ENCODE results near the gene RHOV. TPM values are rescaled to one million over a fixed set of nuclear protein-coding genes. Genes with fewer than 3 reads are reported as not detected.
A peak's percentile ranks its signal among the peaks of the same experiment; 100 is the strongest.
"Not testable (repeated sequence)": the region's sequence is repeated elsewhere in the genome, so short reads cannot be mapped to it uniquely, and the experiment has no call there.

RHOV gene
- total and polyA plus RNA-seq, 2 experiments from 2014 or later = 1.7 to 6.1 TPM

GRCh38 chr15:40863660-40864270, 10.3 kb downstream of the RHOV start:
- no peak for TF ChIP-seq CTCF (IDR thresholded peaks at IDR 0.05; ENCODE audit: poor library complexity)
- no peak for TF ChIP-seq EZH2phosphoT487 (IDR thresholded peaks at IDR 0.05; ENCODE audit: low read depth, severe bottlenecking, unreplicated experiment)
- TF ChIP-seq EZH2 (IDR thresholded peaks at IDR 0.05; ENCODE audit: borderline replicate concordance) = no peak
- H3K9me2 ChIP-seq (replicated peaks; ENCODE audit: insufficient read depth) = no peaks in the 10 kb centered on the region
- no peaks in the 10 kb centered on the region for H3K36me3 ChIP-seq (replicated peaks; ENCODE audit: insufficient read depth, low read depth)
- no peaks in the 10 kb centered on the region for H4K20me1 ChIP-seq (ENCODE audit: insufficient read depth, poor library complexity, severe bottlenecking)
- no peaks in the 10 kb centered on the region for H3K9me3 ChIP-seq (ENCODE audit: low read depth)
- H3K79me2 ChIP-seq = no peaks in the 10 kb centered on the region
- no peaks in the 10 kb centered on the region for H3K27me3 ChIP-seq
- H3K4me1 ChIP-seq (ENCODE audit: insufficient read depth) = no peaks in the 10 kb centered on the region
- H3K4me3 ChIP-seq = no peak overlapping the region
- H3K27ac ChIP-seq = no peak overlapping the region
- 62% methylated on average over 4 of the region's 4 CpGs for WGBS (ENCODE audit: low lambda C conversion rate, missing lambda C conversion rate)
- H2AFZ ChIP-seq = no peak overlapping the region
- DNase-seq (ENCODE audit: low spot score) = no peak
- no peak overlapping the region for H3K4me2 ChIP-seq

GRCh38 chr15:40861147-40861546, 12.9 kb downstream of the RHOV start:
- H3K4me3 ChIP-seq; H3K4me2 ChIP-seq; H3K36me3 ChIP-seq (replicated peaks; ENCODE audit: insufficient read depth, low read depth); H3K79me2 ChIP-seq; H3K9me2 ChIP-seq (replicated peaks; ENCODE audit: insufficient read depth); H3K9me3 ChIP-seq (ENCODE audit: low read depth); DNase-seq (ENCODE audit: low spot score); H3K27me3 ChIP-seq; H4K20me1 ChIP-seq (ENCODE audit: insufficient read depth, poor library complexity, severe bottlenecking); H3K27ac ChIP-seq; H2AFZ ChIP-seq: not testable (repeated sequence)
- 86% methylated on average over 4 of the region's 4 CpGs for WGBS (ENCODE audit: low lambda C conversion rate, missing lambda C conversion rate)
- H3K4me1 ChIP-seq (ENCODE audit: insufficient read depth) = peaks cover 16% of the 10 kb centered on the region

GRCh38 chr15:40859206-40859851, 14.7 kb downstream of the RHOV start:
- H3K4me2 ChIP-seq = no peak overlapping the region
- H3K4me1 ChIP-seq (ENCODE audit: insufficient read depth) = peaks cover 16% of the 10 kb centered on the region
- no peaks in the 10 kb centered on the region for H3K9me3 ChIP-seq (ENCODE audit: low read depth)
- H3K27ac ChIP-seq = peak overlapping the region; percentile 74
- H2AFZ ChIP-seq = no peak overlapping the region
- no peaks in the 10 kb centered on the region for H3K27me3 ChIP-seq
- peak; percentile 84 for DNase-seq (ENCODE audit: low spot score)
- H3K9me2 ChIP-seq (replicated peaks; ENCODE audit: insufficient read depth) = no peaks in the 10 kb centered on the region
- no peaks in the 10 kb centered on the region for H3K79me2 ChIP-seq
- WGBS (ENCODE audit: low lambda C conversion rate, missing lambda C conversion rate) = 51% methylated on average over 18 of the region's 18 CpGs
- H4K20me1 ChIP-seq (ENCODE audit: insufficient read depth, poor library complexity, severe bottlenecking) = no peaks in the 10 kb centered on the region
- TF ChIP-seq EZH2phosphoT487 (IDR thresholded peaks at IDR 0.05; ENCODE audit: low read depth, severe bottlenecking, unreplicated experiment) = no peak
- TF ChIP-seq EZH2 (IDR thresholded peaks at IDR 0.05; ENCODE audit: borderline replicate concordance) = no peak
- peak; percentile 71 for TF ChIP-seq CTCF (IDR thresholded peaks at IDR 0.05; ENCODE audit: poor library complexity)
- H3K36me3 ChIP-seq (replicated peaks; ENCODE audit: insufficient read depth, low read depth) = no peaks in the 10 kb centered on the region
- no peak overlapping the region for H3K4me3 ChIP-seq

DNA sequence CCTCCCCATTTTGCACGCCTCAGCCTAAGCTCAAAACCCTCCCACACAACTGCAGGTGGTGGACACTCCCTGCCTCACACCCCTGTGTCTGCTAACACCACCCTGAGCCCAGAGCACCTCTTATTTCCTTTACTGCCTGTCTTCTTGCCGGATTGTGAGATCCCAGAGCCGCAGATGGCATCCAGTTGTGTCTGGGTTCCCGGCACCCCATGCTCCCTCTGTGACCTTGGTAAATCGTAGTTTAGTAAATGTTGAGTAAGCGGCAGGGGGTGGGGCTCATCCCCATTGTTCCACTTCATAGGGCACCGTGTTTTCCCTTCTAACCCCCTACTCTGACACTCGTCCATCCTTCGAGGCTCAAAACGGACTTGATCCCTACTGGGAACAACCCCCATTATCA, 15.3 kb downstream of the RHOV start:
- no peaks in the 10 kb centered on the region for H3K36me3 ChIP-seq (replicated peaks; ENCODE audit: insufficient read depth, low read depth)
- DNase-seq (ENCODE audit: low spot score) = no peak
- H4K20me1 ChIP-seq (ENCODE audit: insufficient read depth, poor library complexity, severe bottlenecking) = no peaks in the 10 kb centered on the region
- H3K27ac ChIP-seq = peak overlapping the region; percentile 74
- TF ChIP-seq EZH2phosphoT487 (IDR thresholded peaks at IDR 0.05; ENCODE audit: low read depth, severe bottlenecking, unreplicated experiment) = no peak
- TF ChIP-seq EZH2 (IDR thresholded peaks at IDR 0.05; ENCODE audit: borderline replicate concordance) = no peak
- TF ChIP-seq CTCF (IDR thresholded peaks at IDR 0.05; ENCODE audit: poor library complexity) = no peak
- H3K9me3 ChIP-seq (ENCODE audit: low read depth) = no peaks in the 10 kb centered on the region
- 84% methylated on average over 10 of the region's 10 CpGs for WGBS (ENCODE audit: low lambda C conversion rate, missing lambda C conversion rate)
- no peak overlapping the region for H3K4me2 ChIP-seq
- H2AFZ ChIP-seq = no peak overlapping the region
- peaks cover 16% of the 10 kb centered on the region for H3K4me1 ChIP-seq (ENCODE audit: insufficient read depth)
- H3K9me2 ChIP-seq (replicated peaks; ENCODE audit: insufficient read depth) = no peaks in the 10 kb centered on the region
- H3K4me3 ChIP-seq = no peak overlapping the region
- no peaks in the 10 kb centered on the region for H3K27me3 ChIP-seq
- H3K79me2 ChIP-seq = no peaks in the 10 kb centered on the region

Measured in hepatocyte (in vitro differentiated cells).